H1 (cell line): ENCODE results near the gene CHCHD1. TPM values are rescaled to one million over a fixed set of nuclear protein-coding genes. Genes with fewer than 3 reads are reported as not detected.
A peak's percentile ranks its signal among the peaks of the same experiment; 100 is the strongest.

Experiments
- CTCF ChIA-PET: fragments of 300-600 bp; sonication (Branson Sonifier 250); formaldehyde crosslinking; loops from one replicate; lab custom pipeline; 2021; ENCODE audit not compliant: partially characterized antibody; lab: Charles Lee
- POLR2A ChIA-PET: fragments of 300-600 bp; sonication (Branson Sonifier 250); formaldehyde crosslinking; loops from one replicate; lab custom pipeline; 2021; ENCODE audit warnings: inconsistent platforms; ENCODE audit not compliant: partially characterized antibody; lab: Charles Lee
- DNase-seq, 2 experiments: peaks; one replicate each; pipeline versions ENCODE4 v3.0.0 to v3.0.0-alpha.2; 2010 to 2022; ENCODE audit warnings: low spot score in 2 of 2, low read depth in 1 of 2, mixed read lengths in 1 of 2
- FAIRE-seq: peaks from 2 replicates; lab custom pipeline; 2011; peaks lifted over from hg19 to GRCh38; lab: Jason Lieb, UNC
- H2AFZ ChIP-seq: 2 replicates; pipeline ENCODE4 v1.8.1; 2012; ENCODE audit warnings: low read length, inconsistent platforms
- H2AK5ac ChIP-seq: 2 replicates; pipeline ENCODE4 v1.6.1; 2013; ENCODE audit warnings: low read depth, low read length
- H2BK120ac ChIP-seq: replicated peaks from 2 replicates; pipeline ENCODE3; 2013; ENCODE audit warnings: low read depth, low read length, inconsistent platforms
- H2BK12ac ChIP-seq: 2 replicates; pipeline ENCODE4 v1.6.1; 2013; ENCODE audit warnings: low read depth, low read length
- H2BK15ac ChIP-seq: 2 replicates; pipeline ENCODE4 v1.6.1; 2013; ENCODE audit warnings: low read length
- H2BK20ac ChIP-seq: 2 replicates; pipeline ENCODE4 v1.6.1; 2013; ENCODE audit warnings: low read length
- H2BK5ac ChIP-seq: 2 replicates; pipeline ENCODE4 v1.6.1; 2013; ENCODE audit warnings: low read depth, low read length
- H3K14ac ChIP-seq: 2 replicates; pipeline ENCODE4 v1.6.1; 2013; ENCODE audit warnings: inconsistent platforms; ENCODE audit not compliant: insufficient read length
- H3K18ac ChIP-seq: 2 replicates; pipeline ENCODE4 v1.6.1; 2013; ENCODE audit warnings: low read length; ENCODE audit errors: extremely low read depth
- H3K23ac ChIP-seq: 2 replicates; pipeline ENCODE4 v1.6.1; 2013; ENCODE audit warnings: inconsistent platforms; ENCODE audit not compliant: insufficient read length
- H3K23me2 ChIP-seq: 2 replicates; pipeline ENCODE4 v1.6.1; 2013; ENCODE audit warnings: low read depth, low read length
- H3K27ac ChIP-seq: 2 replicates; pipeline ENCODE4 v1.6.1; 2011; ENCODE audit warnings: low read depth, low read length, inconsistent platforms
- H3K27me3 ChIP-seq, 4 experiments: replicated peaks in 1 of 4; 1 replicate in 1 of 4; 2 replicates in 3 of 4; pipeline versions ENCODE4 v1.6.1 to v1.8.1; 2011 to 2013; ENCODE audit warnings: low read length in 3 of 4, mild to moderate bottlenecking in 3 of 4, inconsistent platforms in 2 of 4, mixed read lengths in 2 of 4, moderate library complexity in 1 of 4; ENCODE audit not compliant: control insufficient read depth in 3 of 4, insufficient read depth in 3 of 4; ENCODE audit errors: extremely low read depth in 1 of 4
- H3K36me3 ChIP-seq, 4 experiments: 2 replicates each; pipeline versions ENCODE4 v1.6.1 to v1.8.1; 2011 to 2013; ENCODE audit warnings: mild to moderate bottlenecking in 4 of 4, low read length in 3 of 4, moderate library complexity in 2 of 4, control low read depth in 1 of 4, inconsistent platforms in 1 of 4; ENCODE audit not compliant: insufficient read depth in 4 of 4, control insufficient read depth in 2 of 4
- H3K4ac ChIP-seq: replicated peaks from 2 replicates; pipeline ENCODE3; 2013; ENCODE audit warnings: low read length, low read depth, mixed read lengths, inconsistent platforms; ENCODE audit not compliant: insufficient read length
- H3K4me1 ChIP-seq, 4 experiments: replicated peaks in 1 of 4; 1 replicate in 1 of 4; 2 replicates in 3 of 4; pipeline versions ENCODE4 v1.6.1 to v1.8.1; 2011 to 2013; ENCODE audit warnings: low read length in 3 of 4, inconsistent platforms in 2 of 4, mixed read lengths in 1 of 4; ENCODE audit not compliant: insufficient read depth in 4 of 4, control insufficient read depth in 3 of 4
- H3K4me2 ChIP-seq, 2 experiments: 2 replicates each; pipeline versions ENCODE4 v1.6.1 to v1.8.1; 2011 to 2013; ENCODE audit warnings: low read depth in 2 of 2, low read length in 2 of 2, control low read depth in 1 of 2, inconsistent platforms in 1 of 2, mild to moderate bottlenecking in 1 of 2; ENCODE audit not compliant: insufficient read depth in 1 of 2
- H3K4me3 ChIP-seq, 4 experiments: fragments of 200-600, 300-600 bp in 1 of 4; sonication (generic), shearing (Covaris generic), sonication (Bioruptor Twin) in 1 of 4; 2 replicates each; pipeline versions ENCODE4 v1.5.1 to v1.8.1; 2011 to 2016; ENCODE audit warnings: low read length in 4 of 4, low read depth in 3 of 4, control low read depth in 2 of 4, inconsistent platforms in 2 of 4, mild to moderate bottlenecking in 2 of 4, mixed read lengths in 1 of 4, moderate library complexity in 1 of 4; ENCODE audit not compliant: insufficient read depth in 2 of 4; ENCODE audit errors: extremely low read depth in 1 of 4
- H3K56ac ChIP-seq: replicated peaks from 2 replicates; pipeline ENCODE3; 2013; ENCODE audit warnings: low read depth, mild to moderate bottlenecking, mixed read lengths, low read length, inconsistent platforms; ENCODE audit not compliant: insufficient read length
- H3K79me1 ChIP-seq: 2 replicates; pipeline ENCODE4 v1.6.1; 2013; ENCODE audit warnings: low read depth, low read length, control low read depth
- H3K79me2 ChIP-seq, 2 experiments: 2 replicates each; pipeline versions ENCODE4 v1.6.1 to v1.8.1; 2012 to 2013; ENCODE audit warnings: low read length in 2 of 2, mild to moderate bottlenecking in 2 of 2, inconsistent platforms in 1 of 2; ENCODE audit not compliant: insufficient read depth in 2 of 2, control insufficient read depth in 1 of 2
- H3K9ac ChIP-seq, 4 experiments: replicated peaks in 1 of 4; 1 replicate in 1 of 4; 2 replicates in 3 of 4; pipeline versions ENCODE4 v1.6.1 to v1.8.1; 2011 to 2013; ENCODE audit warnings: low read depth in 3 of 4, low read length in 3 of 4, control low read depth in 2 of 4, mild to moderate bottlenecking in 2 of 4, moderate library complexity in 2 of 4, inconsistent platforms in 1 of 4; ENCODE audit errors: extremely low read depth in 1 of 4
- H3K9me3 ChIP-seq, 2 experiments: 2 replicates each; pipeline versions ENCODE4 v1.6.1 to v1.8.1; 2012 to 2013; ENCODE audit warnings: mild to moderate bottlenecking in 2 of 2, moderate library complexity in 2 of 2, control low read depth in 1 of 2, inconsistent platforms in 1 of 2, low read depth in 1 of 2, low read length in 1 of 2, mixed read lengths in 1 of 2; ENCODE audit not compliant: insufficient read depth in 2 of 2
- H4K20me1 ChIP-seq, 2 experiments: replicated peaks in 1 of 2; 2 replicates each; pipeline versions ENCODE3 to v1.8.1; 2011 to 2013; ENCODE audit warnings: inconsistent platforms in 2 of 2, low read length in 2 of 2, mild to moderate bottlenecking in 1 of 2; ENCODE audit not compliant: insufficient read depth in 2 of 2, control insufficient read depth in 1 of 2
- H4K5ac ChIP-seq: 2 replicates; pipeline ENCODE4 v1.6.1; 2013; ENCODE audit warnings: low read length, low read depth, mixed read lengths, inconsistent platforms; ENCODE audit not compliant: insufficient read length
- H4K8ac ChIP-seq: 2 replicates; pipeline ENCODE4 v1.8.0; 2013; ENCODE audit warnings: mild to moderate bottlenecking, moderate library complexity, low read length, inconsistent platforms; ENCODE audit not compliant: insufficient read depth; ENCODE audit errors: extremely low read depth
- H4K91ac ChIP-seq: replicated peaks from 2 replicates; pipeline ENCODE3; 2013; ENCODE audit warnings: low read length, mixed read lengths, inconsistent platforms; ENCODE audit not compliant: insufficient read length
- CREB1 ChIP-seq: IDR thresholded peaks from 2 replicates; pipeline ENCODE4 v1.6.1; 2012; ENCODE audit warnings: inconsistent platforms
- CTCF ChIP-seq, 3 experiments: IDR thresholded peaks; 1 replicate in 2 of 3; 2 replicates in 1 of 3; pipeline versions ENCODE4 v1.5.1 to v1.6.1; 2011; ENCODE audit warnings: low read length in 3 of 3, mild to moderate bottlenecking in 3 of 3, inconsistent platforms in 2 of 3, low read depth in 1 of 3, moderate library complexity in 1 of 3; ENCODE audit not compliant: insufficient read depth in 1 of 3; ENCODE audit errors: control extremely low read depth in 1 of 3
- PHF8 ChIP-seq: fragments of 200-600 bp; sonication (generic); conservative IDR thresholded peaks from 2 replicates; pipeline ENCODE4 v1.7.1; 2012; ENCODE audit warnings: low read depth, mild to moderate bottlenecking, inconsistent platforms, low read length, moderate library complexity
- SIRT6 ChIP-seq: IDR thresholded peaks from one replicate; pipeline ENCODE4 v1.7.1; 2012; ENCODE audit warnings: low read length, inconsistent platforms
- SIX5 ChIP-seq: IDR thresholded peaks from 2 replicates; pipeline ENCODE4 v1.6.1; 2011; ENCODE audit warnings: mild to moderate bottlenecking, low read depth, low read length
- TCF12 ChIP-seq: IDR thresholded peaks from 2 replicates; pipeline ENCODE4 v1.6.1; 2011; ENCODE audit warnings: low read depth, mild to moderate bottlenecking, low read length
- WGBS, 2 experiments: shearing (Covaris generic) in 1 of 2; methylation state at CpG; one replicate each; pipeline versions ENCODE4 v1.1.6 to v1.1.7; 2013 to 2015; ENCODE audit warnings: low lambda C conversion rate in 2 of 2, mixed read lengths in 2 of 2, inconsistent platforms in 1 of 2, low coverage in 1 of 2, missing lambda C conversion rate in 1 of 2; ENCODE audit not compliant: insufficient replicate concordance in 2 of 2, insufficient coverage in 1 of 2, insufficient read length in 1 of 2; ENCODE audit errors: extremely low coverage in 1 of 2, missing lambda C conversion rate in 1 of 2; 5-methylcytosine and 5-hydroxymethylcytosine counted together
- polyA plus RNA-seq, 7 experiments: library from polyadenylated mRNA; depleted of rRNA in 3 of 7; stranded (reverse) in 5 of 7; unstranded in 2 of 7; fragments of >200 nt in 5 of 7; fragments of 200-250 nt in 2 of 7; gene quantifications; 1 replicate in 5 of 7; 2 replicates in 1 of 7; 4 replicates in 1 of 7; pipeline versions ENCODE4 v1.2.1 to v1.2.3, GENCODE V29; 2011 to 2013; ENCODE audit warnings: missing spikeins in 2 of 7, mixed read lengths in 2 of 7
- total RNA-seq: library from RNA; stranded (reverse); fragmentation: NEBNext Ultra II Directional; extraction: Animal tissue kit (Norgen Biotek cat#: 25700); gene quantifications from 2 replicates; pipeline ENCODE4 v1.2.1, GENCODE V29; 2021

Gene CHCHD1
- total and polyA plus RNA-seq, 2 of the 8 experiments (the other 6 are each of a cell fraction or from before 2014, with no cell fraction given), result 44.9 to 58.1 TPM

DNA sequence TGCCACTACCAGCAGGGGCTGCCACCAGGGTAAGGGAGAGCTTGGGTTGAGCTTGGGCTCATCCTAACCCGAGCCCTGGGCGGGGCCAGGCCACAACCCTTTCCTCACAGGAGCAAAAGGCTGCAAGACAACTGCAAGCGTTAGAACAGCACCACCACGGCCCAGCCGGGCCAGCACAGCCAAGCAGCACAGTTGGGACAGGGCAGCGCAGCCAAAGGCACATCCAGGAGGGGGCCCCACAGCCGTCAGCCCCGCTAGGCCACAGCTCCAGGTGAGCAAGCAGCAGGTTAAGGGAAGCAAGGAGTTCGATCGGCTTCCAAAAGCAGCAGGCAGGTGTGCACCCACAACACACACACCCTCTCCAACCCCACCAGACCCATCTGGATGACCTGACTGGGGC lies 36.6 kb downstream of the CHCHD1 start:
- no peak for TF ChIP-seq TCF12
- TF ChIP-seq SIX5, result no peak
- peak; percentile 2 to 40 (median 31); a peak in 3 of 4 replicates for TF ChIP-seq CTCF (IDR thresholded peaks at IDR 0.05; ENCODE audit: control extremely low read depth in 1 of 3, insufficient read depth in 1 of 3, low read depth in 1 of 3, low read length in 3 of 3)
- no peak for TF ChIP-seq PHF8
- TF ChIP-seq CREB1, result no peak
- no peak for TF ChIP-seq SIRT6
- Histone ChIP-seq H4K5ac (no peak overlapping the region), H4K8ac (peak overlapping the region; percentile 31; the same call in 1 of the 2 replicates), H2BK15ac (no peak overlapping the region), H3K4ac (no peak overlapping the region), H3K27me3 (no peaks in the 10 kb centered on the region; a peak in 1 of 7 replicates), H3K4me2 (no peak overlapping the region), H3K27ac (no peak overlapping the region), H2AK5ac (no peak overlapping the region), H2BK5ac (no peak overlapping the region; the same call in 1 of the 2 replicates), H3K9me3 (no peaks in the 10 kb centered on the region), H2BK120ac (no peak overlapping the region), H4K20me1 (peaks cover 0 to 4% of the 10 kb centered on the region in 2 experiments), H3K18ac (no peak overlapping the region), H3K79me2 (no peaks in the 10 kb centered on the region), H3K79me1 (no peaks in the 10 kb centered on the region), H3K36me3 (peaks cover 3 to 22% (median 9%) of the 10 kb centered on the region in 4 experiments; a peak in 6 of 8 replicates), H3K23ac (no peak overlapping the region), H2BK12ac (no peak overlapping the region), H3K14ac (no peak overlapping the region), H2AFZ (no peak overlapping the region), H2BK20ac (no peak overlapping the region), H4K91ac (no peak overlapping the region), H3K4me1 (no peaks in the 10 kb centered on the region), H3K56ac (no peak overlapping the region), H3K9ac (no peak overlapping the region; a peak in 1 of 7 replicates), H3K4me3 (no peak overlapping the region), H3K23me2 (no peaks in the 10 kb centered on the region)
- FAIRE-seq (no peak), DNase-seq (peak in 1 of 2 experiments; percentile 54)
- 89% methylated on average over 10 of the region's 10 CpGs; no CpG with 5 or more reads in 1 of the 2 experiments for WGBS, 2 experiments
- POLR2A ChIA-PET, result interaction anchor here (1.2 to 2.4 kb wide), 3 partner anchors 12 to 46 kb away, joined by 3 to 9 read pairs (median 7); a partner anchor contains a TSS
- CTCF ChIA-PET, result interaction anchor here (0.5 to 16.0 kb wide), 13 partner anchors 9 to 285 kb away, joined by 3 to 209 read pairs (median 3); partner anchors contain the start of gene CHCHD1
